GM12872 (cell line): ENCODE data around the gene MCM7.

Source experiments
- CTCF ChIP-seq: IDR thresholded peaks from 3 replicates; pipeline ENCODE4 v1.5.1; 2011; ENCODE audit warnings: low read depth, mild to moderate bottlenecking, low read length, moderate library complexity; ENCODE audit not compliant: insufficient read depth

Gene MCM7

DNA sequence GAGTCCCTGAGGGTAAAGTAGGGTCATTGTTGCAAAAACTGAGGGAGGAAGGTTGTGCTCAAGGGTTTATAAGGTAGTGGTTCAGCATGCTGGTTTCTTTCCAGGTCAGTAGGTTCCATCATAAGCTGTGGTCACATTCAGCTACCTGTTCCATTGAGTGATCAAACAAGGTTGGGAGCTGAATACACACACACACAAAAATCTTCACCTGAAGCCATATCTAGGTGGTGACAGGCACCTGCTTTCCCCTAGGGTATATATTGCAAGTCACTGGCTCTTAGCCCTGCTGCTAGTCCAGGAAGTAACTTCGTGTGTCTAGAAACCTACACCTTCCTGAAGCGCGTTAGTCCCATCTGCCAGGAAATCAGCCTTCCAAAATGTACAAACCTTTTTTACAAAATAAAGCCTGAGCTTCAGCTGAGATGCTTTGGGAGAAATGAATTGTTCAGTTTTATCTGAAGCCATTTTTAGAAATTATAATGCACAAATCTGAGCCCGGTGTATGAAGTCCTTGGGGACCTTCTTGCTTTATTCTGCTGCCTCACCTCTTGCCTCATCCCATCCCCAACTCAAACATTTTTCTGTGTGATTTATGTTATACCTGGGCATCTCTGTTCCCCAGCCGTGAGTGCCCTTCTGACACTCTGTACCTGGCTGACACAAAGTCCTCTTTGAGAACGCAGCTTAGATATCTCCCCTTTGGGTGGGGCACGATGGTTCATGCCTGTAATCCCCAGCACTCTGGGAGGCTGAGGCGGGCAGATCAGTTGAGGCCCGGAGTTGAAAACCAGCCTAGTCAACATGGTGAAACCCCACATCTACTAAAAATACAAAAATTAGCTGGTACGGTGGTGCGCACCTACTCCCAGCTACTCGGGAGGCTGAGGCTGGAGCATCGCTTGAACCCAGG, 36.9 kb upstream of the MCM7 start:
- no peak for TF ChIP-seq CTCF

DNA sequence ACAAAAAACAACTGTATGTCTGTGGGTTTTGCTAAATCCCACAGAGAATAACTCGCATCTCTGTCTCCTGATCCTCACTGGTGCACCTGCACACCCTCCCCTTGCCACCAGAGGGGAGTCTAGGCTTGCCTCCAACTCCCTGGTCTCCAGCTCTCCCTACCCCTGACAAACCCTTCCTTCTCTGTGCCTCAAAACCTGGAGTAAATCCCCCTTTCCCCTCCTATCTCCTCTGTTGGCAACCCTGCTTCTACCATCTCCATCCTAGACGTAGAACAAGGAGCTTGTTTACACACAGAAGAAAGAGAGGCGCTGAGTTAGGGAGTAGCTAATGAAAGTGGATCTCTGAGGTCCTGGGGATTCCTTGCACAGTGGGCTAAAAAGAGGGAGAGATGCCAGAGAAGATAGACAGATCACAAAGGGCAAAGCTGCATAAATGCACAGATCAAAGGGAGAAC, 31.5 kb upstream of the MCM7 start:
- TF ChIP-seq CTCF = peak; percentile 99

- TF ChIP-seq CTCF = no peak
Observed at GRCh38 chr7:100132126-100132525, 30.9 kb upstream of the MCM7 start.

DNA sequence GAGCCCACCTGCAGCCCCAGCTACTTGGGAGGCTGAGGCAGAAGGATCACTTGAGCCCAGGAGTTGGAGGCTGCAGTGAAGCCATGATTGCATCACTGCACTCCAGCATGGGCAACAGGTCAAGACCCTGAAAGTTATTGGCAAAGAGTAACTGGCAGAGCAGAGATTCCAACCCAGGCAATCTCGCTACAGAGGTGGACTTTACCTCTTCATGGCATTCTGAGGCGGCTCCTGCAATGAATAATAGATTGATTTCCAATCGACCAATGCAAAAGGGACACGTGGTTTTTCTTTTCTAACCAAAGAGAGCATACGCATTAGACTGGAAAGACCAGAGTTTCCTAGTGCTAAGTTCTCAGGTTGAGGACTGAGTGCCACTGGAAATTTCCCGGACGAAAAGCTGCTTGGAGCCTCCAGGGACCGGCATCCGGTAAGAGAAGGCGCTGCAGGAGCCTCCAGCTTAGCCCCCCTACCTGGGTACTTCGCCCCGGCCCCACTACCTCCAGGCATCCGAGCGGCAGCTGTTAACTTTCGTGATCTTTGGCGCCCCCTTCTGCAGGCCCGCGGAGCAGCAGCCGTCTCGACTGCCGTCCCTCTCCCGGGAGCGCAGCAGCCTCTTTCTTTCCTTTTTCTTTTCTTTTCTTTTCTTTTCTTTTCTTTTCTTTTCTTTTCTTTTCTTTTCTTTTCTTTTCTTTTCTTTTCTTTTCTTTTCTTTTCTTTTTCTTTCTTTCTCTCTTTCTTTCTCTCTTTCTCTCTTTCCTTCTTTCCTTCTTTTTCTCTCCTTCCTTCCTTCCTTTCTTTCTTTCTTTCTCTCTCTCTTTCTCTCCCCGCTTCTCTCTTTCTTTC, 29.6 kb upstream of the MCM7 start:
- peak; percentile 85 for TF ChIP-seq CTCF

- TF ChIP-seq CTCF = no peak
Observed at GRCh38 chr7:100128637-100128963, 27.4 kb upstream of the MCM7 start.

DNA sequence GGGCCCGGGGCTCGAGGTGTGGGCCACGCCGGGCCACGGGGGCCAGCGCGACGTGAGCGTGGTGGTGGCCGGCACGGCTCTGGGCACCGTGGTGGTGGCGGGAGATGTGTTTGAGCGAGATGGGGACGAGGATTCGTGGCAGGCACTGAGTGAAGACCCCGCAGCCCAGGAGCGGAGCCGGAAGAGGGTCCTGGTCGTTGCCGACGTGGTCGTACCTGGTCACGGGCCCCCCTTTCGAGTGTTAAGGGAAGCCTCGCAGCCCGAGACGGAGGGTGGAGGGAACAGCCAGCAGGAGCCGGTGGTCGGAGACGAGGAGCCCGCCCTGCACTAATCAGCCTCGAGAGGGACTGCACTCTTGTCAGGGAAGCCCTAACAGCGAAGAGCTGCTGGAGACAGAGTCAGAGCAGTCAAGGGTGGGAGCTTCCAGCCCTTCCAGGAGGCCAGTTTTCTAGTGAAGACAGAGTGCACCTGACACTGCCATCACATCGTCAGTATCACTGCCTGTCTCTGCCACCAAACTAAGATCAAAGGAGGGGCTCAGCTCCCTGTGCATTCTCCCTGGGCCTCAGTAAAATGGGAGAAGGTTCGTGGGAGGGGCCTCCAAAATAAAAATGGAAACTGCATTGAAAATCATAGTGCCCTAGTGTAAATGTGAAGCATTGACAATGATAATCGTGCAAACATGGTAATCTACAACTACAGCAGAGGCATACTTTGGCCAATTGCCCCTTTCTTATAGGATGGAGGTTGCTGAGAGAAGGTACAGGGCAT, 26.9 kb upstream of the MCM7 start:
- TF ChIP-seq CTCF = no peak
